H1 (cell line): ENCODE data around the gene SAMD14. TPM values are rescaled to one million over a fixed set of nuclear protein-coding genes. Genes with fewer than 3 reads are reported as not detected.

Source experiments
- CTCF ChIA-PET: fragments of 300-600 bp; sonication (Branson Sonifier 250); formaldehyde crosslinking; loops from one replicate; lab custom pipeline; 2021; ENCODE audit not compliant: partially characterized antibody; lab: Charles Lee
- POLR2A ChIA-PET: fragments of 300-600 bp; sonication (Branson Sonifier 250); formaldehyde crosslinking; loops from one replicate; lab custom pipeline; 2021; ENCODE audit warnings: inconsistent platforms; ENCODE audit not compliant: partially characterized antibody; lab: Charles Lee
- DNase-seq, 2 experiments: peaks; one replicate each; pipeline versions ENCODE4 v3.0.0 to v3.0.0-alpha.2; 2010 to 2022; ENCODE audit warnings: low spot score in 2 of 2, low read depth in 1 of 2, mixed read lengths in 1 of 2
- FAIRE-seq: peaks from 2 replicates; lab custom pipeline; 2011; peaks lifted over from hg19 to GRCh38; lab: Jason Lieb, UNC
- H2AFZ ChIP-seq: 2 replicates; pipeline ENCODE4 v1.8.1; 2012; ENCODE audit warnings: low read length, inconsistent platforms
- H2AK5ac ChIP-seq: 2 replicates; pipeline ENCODE4 v1.6.1; 2013; ENCODE audit warnings: low read depth, low read length
- H2BK120ac ChIP-seq: replicated peaks from 2 replicates; pipeline ENCODE3; 2013; ENCODE audit warnings: low read depth, low read length, inconsistent platforms
- H2BK12ac ChIP-seq: 2 replicates; pipeline ENCODE4 v1.6.1; 2013; ENCODE audit warnings: low read depth, low read length
- H2BK15ac ChIP-seq: 2 replicates; pipeline ENCODE4 v1.6.1; 2013; ENCODE audit warnings: low read length
- H2BK20ac ChIP-seq: 2 replicates; pipeline ENCODE4 v1.6.1; 2013; ENCODE audit warnings: low read length
- H2BK5ac ChIP-seq: 2 replicates; pipeline ENCODE4 v1.6.1; 2013; ENCODE audit warnings: low read depth, low read length
- H3K14ac ChIP-seq: 2 replicates; pipeline ENCODE4 v1.6.1; 2013; ENCODE audit warnings: inconsistent platforms; ENCODE audit not compliant: insufficient read length
- H3K18ac ChIP-seq: 2 replicates; pipeline ENCODE4 v1.6.1; 2013; ENCODE audit warnings: low read length; ENCODE audit errors: extremely low read depth
- H3K23ac ChIP-seq: 2 replicates; pipeline ENCODE4 v1.6.1; 2013; ENCODE audit warnings: inconsistent platforms; ENCODE audit not compliant: insufficient read length
- H3K23me2 ChIP-seq: 2 replicates; pipeline ENCODE4 v1.6.1; 2013; ENCODE audit warnings: low read depth, low read length
- H3K27ac ChIP-seq: 2 replicates; pipeline ENCODE4 v1.6.1; 2011; ENCODE audit warnings: low read depth, low read length, inconsistent platforms
- H3K27me3 ChIP-seq, 4 experiments: replicated peaks in 1 of 4; 1 replicate in 1 of 4; 2 replicates in 3 of 4; pipeline versions ENCODE4 v1.6.1 to v1.8.1; 2011 to 2013; ENCODE audit warnings: low read length in 3 of 4, mild to moderate bottlenecking in 3 of 4, inconsistent platforms in 2 of 4, mixed read lengths in 2 of 4, moderate library complexity in 1 of 4; ENCODE audit not compliant: control insufficient read depth in 3 of 4, insufficient read depth in 3 of 4; ENCODE audit errors: extremely low read depth in 1 of 4
- H3K36me3 ChIP-seq, 4 experiments: 2 replicates each; pipeline versions ENCODE4 v1.6.1 to v1.8.1; 2011 to 2013; ENCODE audit warnings: mild to moderate bottlenecking in 4 of 4, low read length in 3 of 4, moderate library complexity in 2 of 4, control low read depth in 1 of 4, inconsistent platforms in 1 of 4; ENCODE audit not compliant: insufficient read depth in 4 of 4, control insufficient read depth in 2 of 4
- H3K4ac ChIP-seq: replicated peaks from 2 replicates; pipeline ENCODE3; 2013; ENCODE audit warnings: low read length, low read depth, mixed read lengths, inconsistent platforms; ENCODE audit not compliant: insufficient read length
- H3K4me1 ChIP-seq, 4 experiments: replicated peaks in 1 of 4; 1 replicate in 1 of 4; 2 replicates in 3 of 4; pipeline versions ENCODE4 v1.6.1 to v1.8.1; 2011 to 2013; ENCODE audit warnings: low read length in 3 of 4, inconsistent platforms in 2 of 4, mixed read lengths in 1 of 4; ENCODE audit not compliant: insufficient read depth in 4 of 4, control insufficient read depth in 3 of 4
- H3K4me2 ChIP-seq, 2 experiments: 2 replicates each; pipeline versions ENCODE4 v1.6.1 to v1.8.1; 2011 to 2013; ENCODE audit warnings: low read depth in 2 of 2, low read length in 2 of 2, control low read depth in 1 of 2, inconsistent platforms in 1 of 2, mild to moderate bottlenecking in 1 of 2; ENCODE audit not compliant: insufficient read depth in 1 of 2
- H3K4me3 ChIP-seq, 4 experiments: fragments of 200-600, 300-600 bp in 1 of 4; sonication (generic), shearing (Covaris generic), sonication (Bioruptor Twin) in 1 of 4; 2 replicates each; pipeline versions ENCODE4 v1.5.1 to v1.8.1; 2011 to 2016; ENCODE audit warnings: low read length in 4 of 4, low read depth in 3 of 4, control low read depth in 2 of 4, inconsistent platforms in 2 of 4, mild to moderate bottlenecking in 2 of 4, mixed read lengths in 1 of 4, moderate library complexity in 1 of 4; ENCODE audit not compliant: insufficient read depth in 2 of 4; ENCODE audit errors: extremely low read depth in 1 of 4
- H3K56ac ChIP-seq: replicated peaks from 2 replicates; pipeline ENCODE3; 2013; ENCODE audit warnings: low read depth, mild to moderate bottlenecking, mixed read lengths, low read length, inconsistent platforms; ENCODE audit not compliant: insufficient read length
- H3K79me1 ChIP-seq: 2 replicates; pipeline ENCODE4 v1.6.1; 2013; ENCODE audit warnings: low read depth, low read length, control low read depth
- H3K79me2 ChIP-seq, 2 experiments: 2 replicates each; pipeline versions ENCODE4 v1.6.1 to v1.8.1; 2012 to 2013; ENCODE audit warnings: low read length in 2 of 2, mild to moderate bottlenecking in 2 of 2, inconsistent platforms in 1 of 2; ENCODE audit not compliant: insufficient read depth in 2 of 2, control insufficient read depth in 1 of 2
- H3K9ac ChIP-seq, 4 experiments: replicated peaks in 1 of 4; 1 replicate in 1 of 4; 2 replicates in 3 of 4; pipeline versions ENCODE4 v1.6.1 to v1.8.1; 2011 to 2013; ENCODE audit warnings: low read depth in 3 of 4, low read length in 3 of 4, control low read depth in 2 of 4, mild to moderate bottlenecking in 2 of 4, moderate library complexity in 2 of 4, inconsistent platforms in 1 of 4; ENCODE audit errors: extremely low read depth in 1 of 4
- H3K9me3 ChIP-seq, 2 experiments: 2 replicates each; pipeline versions ENCODE4 v1.6.1 to v1.8.1; 2012 to 2013; ENCODE audit warnings: mild to moderate bottlenecking in 2 of 2, moderate library complexity in 2 of 2, control low read depth in 1 of 2, inconsistent platforms in 1 of 2, low read depth in 1 of 2, low read length in 1 of 2, mixed read lengths in 1 of 2; ENCODE audit not compliant: insufficient read depth in 2 of 2
- H4K20me1 ChIP-seq, 2 experiments: replicated peaks in 1 of 2; 2 replicates each; pipeline versions ENCODE3 to v1.8.1; 2011 to 2013; ENCODE audit warnings: inconsistent platforms in 2 of 2, low read length in 2 of 2, mild to moderate bottlenecking in 1 of 2; ENCODE audit not compliant: insufficient read depth in 2 of 2, control insufficient read depth in 1 of 2
- H4K5ac ChIP-seq: 2 replicates; pipeline ENCODE4 v1.6.1; 2013; ENCODE audit warnings: low read length, low read depth, mixed read lengths, inconsistent platforms; ENCODE audit not compliant: insufficient read length
- H4K8ac ChIP-seq: 2 replicates; pipeline ENCODE4 v1.8.0; 2013; ENCODE audit warnings: mild to moderate bottlenecking, moderate library complexity, low read length, inconsistent platforms; ENCODE audit not compliant: insufficient read depth; ENCODE audit errors: extremely low read depth
- H4K91ac ChIP-seq: replicated peaks from 2 replicates; pipeline ENCODE3; 2013; ENCODE audit warnings: low read length, mixed read lengths, inconsistent platforms; ENCODE audit not compliant: insufficient read length
- ASH2L ChIP-seq: fragments of 200-600, 300-600 bp; sonication (generic); IDR thresholded peaks from one replicate; pipeline ENCODE4 v1.7.1; 2017; ENCODE audit warnings: low read length
- EP300 ChIP-seq, 2 experiments: IDR thresholded peaks; 1 replicate in 1 of 2; 2 replicates in 1 of 2; pipeline ENCODE4 v1.6.1; 2011 to 2012; ENCODE audit warnings: low read depth in 2 of 2, low read length in 2 of 2, mild to moderate bottlenecking in 2 of 2, borderline replicate concordance in 1 of 2, inconsistent platforms in 1 of 2, moderate library complexity in 1 of 2
- GABPA ChIP-seq: IDR thresholded peaks from 2 replicates; pipeline ENCODE4 v1.6.1; 2011; ENCODE audit warnings: mild to moderate bottlenecking, low read length, moderate library complexity, borderline replicate concordance; ENCODE audit not compliant: insufficient read depth
- HDAC2 ChIP-seq, 2 experiments: fragments of 300-600 bp in 1 of 2; sonication (generic) in 1 of 2; IDR thresholded peaks; 2 replicates each; pipeline ENCODE4 v1.6.1; 2011 to 2012; ENCODE audit warnings: low read depth in 2 of 2, low read length in 2 of 2, mild to moderate bottlenecking in 2 of 2, moderate library complexity in 2 of 2, borderline replicate concordance in 1 of 2, inconsistent platforms in 1 of 2
- KDM1A ChIP-seq: fragments of 200-600, 300-600 bp; sonication (generic); IDR thresholded peaks from 2 replicates; pipeline ENCODE4 v1.7.1; 2016; ENCODE audit warnings: mild to moderate bottlenecking, low read length, borderline replicate concordance
- KDM5A ChIP-seq: fragments of 200-600 bp; IDR thresholded peaks from 2 replicates; pipeline ENCODE4 v1.7.1; 2012; ENCODE audit warnings: mild to moderate bottlenecking, low read length, inconsistent platforms, mixed read lengths
- POU5F1 ChIP-seq: IDR thresholded peaks from 2 replicates; pipeline ENCODE4 v1.6.1; 2011; ENCODE audit warnings: low read depth, mild to moderate bottlenecking, low read length, moderate library complexity
- WGBS, 2 experiments: shearing (Covaris generic) in 1 of 2; methylation state at CpG; one replicate each; pipeline versions ENCODE4 v1.1.6 to v1.1.7; 2013 to 2015; ENCODE audit warnings: low lambda C conversion rate in 2 of 2, mixed read lengths in 2 of 2, inconsistent platforms in 1 of 2, low coverage in 1 of 2, missing lambda C conversion rate in 1 of 2; ENCODE audit not compliant: insufficient replicate concordance in 2 of 2, insufficient coverage in 1 of 2, insufficient read length in 1 of 2; ENCODE audit errors: extremely low coverage in 1 of 2, missing lambda C conversion rate in 1 of 2; 5-methylcytosine and 5-hydroxymethylcytosine counted together
- polyA plus RNA-seq, 7 experiments: library from polyadenylated mRNA; depleted of rRNA in 3 of 7; stranded (reverse) in 5 of 7; unstranded in 2 of 7; fragments of >200 nt in 5 of 7; fragments of 200-250 nt in 2 of 7; gene quantifications; 1 replicate in 5 of 7; 2 replicates in 1 of 7; 4 replicates in 1 of 7; pipeline versions ENCODE4 v1.2.1 to v1.2.3, GENCODE V29; 2011 to 2013; ENCODE audit warnings: missing spikeins in 2 of 7, mixed read lengths in 2 of 7
- total RNA-seq: library from RNA; stranded (reverse); fragmentation: NEBNext Ultra II Directional; extraction: Animal tissue kit (Norgen Biotek cat#: 25700); gene quantifications from 2 replicates; pipeline ENCODE4 v1.2.1, GENCODE V29; 2021
- TF ChIP-seq, protein P1 (sequence below), 3 experiments: IDR thresholded peaks; 1 replicate in 2 of 3; 2 replicates in 1 of 3; pipeline versions ENCODE4 v1.5.1 to v1.6.1; 2011; ENCODE audit warnings: low read length in 3 of 3, mild to moderate bottlenecking in 3 of 3, inconsistent platforms in 2 of 3, low read depth in 1 of 3, moderate library complexity in 1 of 3; ENCODE audit not compliant: insufficient read depth in 1 of 3; ENCODE audit errors: control extremely low read depth in 1 of 3

The SAMD14 gene
- total and polyA plus RNA-seq, 2 of the 8 experiments (the other 6 are each of a cell fraction or from before 2014, with no cell fraction given) = 5.7 to 5.8 TPM

DNA sequence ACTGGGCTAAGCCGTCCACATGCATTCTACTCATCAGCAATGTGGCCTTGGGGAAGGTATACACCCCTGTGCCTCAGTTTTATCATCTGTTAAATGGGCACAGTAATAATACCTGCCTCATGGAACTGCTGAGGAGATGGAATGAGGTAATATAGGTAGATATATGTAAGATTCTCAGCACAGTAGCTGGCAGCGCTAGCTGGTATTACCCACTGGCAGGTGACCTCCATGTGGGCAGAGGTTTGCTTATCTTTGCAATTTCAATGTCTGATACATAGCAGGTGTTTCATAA, 34.7 kb upstream of the SAMD14 start:
- H4K8ac ChIP-seq = no peak overlapping the region
- H3K56ac ChIP-seq = no peak overlapping the region
- H4K5ac ChIP-seq = no peak overlapping the region
- no peak overlapping the region for H3K4ac ChIP-seq
- no peaks in the 10 kb centered on the region for H3K36me3 ChIP-seq
- H4K20me1 ChIP-seq = no peaks in the 10 kb centered on the region
- no peak overlapping the region for H2AK5ac ChIP-seq
- H3K4me1 ChIP-seq = peaks cover 0 to 14% (median 12%) of the 10 kb centered on the region in 4 experiments; a peak in 5 of 7 replicates
- H2BK120ac ChIP-seq = no peak overlapping the region
- POLR2A ChIA-PET = interaction anchor here (1.1 kb wide), 1 partner anchor 33 kb away, joined by 3 read pairs; no protein-coding TSS in a partner anchor
- H3K27me3 ChIP-seq = peaks cover 0 to 6% (median 0%) of the 10 kb centered on the region in 4 experiments; a peak in 2 of 7 replicates
- H3K79me1 ChIP-seq = no peaks in the 10 kb centered on the region
- H3K27ac ChIP-seq = no peak overlapping the region
- H3K23ac ChIP-seq = no peak overlapping the region
- no peaks in the 10 kb centered on the region for H3K9me3 ChIP-seq
- no peak overlapping the region for H3K18ac ChIP-seq
- H2BK12ac ChIP-seq = no peak overlapping the region
- no peak overlapping the region for H3K9ac ChIP-seq
- DNase-seq = no peak
- peak; percentile 59; the same call in 1 of the 2 replicates for TF ChIP-seq KDM1A
- no peak for TF ChIP-seq ASH2L
- no peak for TF ChIP-seq EP300 (IDR thresholded peaks at IDR 0.05; ENCODE audit: borderline replicate concordance in 1 of 2, low read depth in 2 of 2, low read length in 2 of 2)
- no peak for TF ChIP-seq HDAC2 (IDR thresholded peaks at IDR 0.05; ENCODE audit: borderline replicate concordance in 1 of 2, low read depth in 2 of 2, low read length in 2 of 2)
- TF ChIP-seq, protein P1, sequence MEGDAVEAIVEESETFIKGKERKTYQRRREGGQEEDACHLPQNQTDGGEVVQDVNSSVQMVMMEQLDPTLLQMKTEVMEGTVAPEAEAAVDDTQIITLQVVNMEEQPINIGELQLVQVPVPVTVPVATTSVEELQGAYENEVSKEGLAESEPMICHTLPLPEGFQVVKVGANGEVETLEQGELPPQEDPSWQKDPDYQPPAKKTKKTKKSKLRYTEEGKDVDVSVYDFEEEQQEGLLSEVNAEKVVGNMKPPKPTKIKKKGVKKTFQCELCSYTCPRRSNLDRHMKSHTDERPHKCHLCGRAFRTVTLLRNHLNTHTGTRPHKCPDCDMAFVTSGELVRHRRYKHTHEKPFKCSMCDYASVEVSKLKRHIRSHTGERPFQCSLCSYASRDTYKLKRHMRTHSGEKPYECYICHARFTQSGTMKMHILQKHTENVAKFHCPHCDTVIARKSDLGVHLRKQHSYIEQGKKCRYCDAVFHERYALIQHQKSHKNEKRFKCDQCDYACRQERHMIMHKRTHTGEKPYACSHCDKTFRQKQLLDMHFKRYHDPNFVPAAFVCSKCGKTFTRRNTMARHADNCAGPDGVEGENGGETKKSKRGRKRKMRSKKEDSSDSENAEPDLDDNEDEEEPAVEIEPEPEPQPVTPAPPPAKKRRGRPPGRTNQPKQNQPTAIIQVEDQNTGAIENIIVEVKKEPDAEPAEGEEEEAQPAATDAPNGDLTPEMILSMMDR (IDR thresholded peaks at IDR 0.05; ENCODE audit: control extremely low read depth in 1 of 3, insufficient read depth in 1 of 3, low read depth in 1 of 3, low read length in 3 of 3) = no peak
- TF ChIP-seq GABPA = no peak
- TF ChIP-seq POU5F1 = no peak
- no peak for TF ChIP-seq KDM5A
- TF ChIP-seq, all 59 proteins: peak for 1
- CTCF ChIA-PET = interaction anchor here (0.8 to 17.0 kb wide), 16 partner anchors 9 to 145 kb away, joined by 3 to 299 read pairs (median 6); partner anchors contain the start of gene COL1A1
- H2BK15ac ChIP-seq = no peak overlapping the region
- WGBS, 2 experiments = 87% methylated on average over 2 of the region's 2 CpGs; no CpG with 5 or more reads in 1 of the 2 experiments
- H3K14ac ChIP-seq = no peak overlapping the region
- no peak for FAIRE-seq
- no peak overlapping the region for H2BK5ac ChIP-seq
- no peak overlapping the region for H3K4me3 ChIP-seq
- no peak overlapping the region for H2BK20ac ChIP-seq
- no peak overlapping the region for H3K4me2 ChIP-seq
- H3K23me2 ChIP-seq = peaks cover 12% of the 10 kb centered on the region
- H3K79me2 ChIP-seq = no peaks in the 10 kb centered on the region
- no peak overlapping the region for H4K91ac ChIP-seq
- no peak overlapping the region for H2AFZ ChIP-seq
